ENCODE results near the gene ZNF23.

ZNF23 gene

GRCh38 chr16:71467810-71468209 lies 5.8 kb upstream of the ZNF23 start:
- peak; percentile 48 for DNase-seq (ENCODE audit: low read depth)

GRCh38 chr16:71464231-71464630 lies 2.2 kb upstream of the ZNF23 start:
- DNase-seq (ENCODE audit: low read depth), result no peak

GRCh38 chr16:71460941-71461340 lies 1.1 kb downstream of the ZNF23 start:
- peak; percentile 24 for DNase-seq (ENCODE audit: low read depth)

- peak; percentile 87 for DNase-seq (ENCODE audit: low read depth)
These were observed 1.8 kb downstream of the ZNF23 start for GRCh38 chr16:71460236-71460635.

- no peak for DNase-seq (ENCODE audit: low read depth)
These were observed 2.5 kb downstream of the ZNF23 start for GRCh38 chr16:71459510-71459909.

GRCh38 chr16:71456801-71457200 lies 5.2 kb downstream of the ZNF23 start:
- no peak for DNase-seq (ENCODE audit: low read depth)

- DNase-seq (ENCODE audit: low read depth), result no peak
These were observed 9.0 kb downstream of the ZNF23 start for GRCh38 chr16:71453036-71453435.

GRCh38 chr16:71449020-71449419 lies 13.0 kb downstream of the ZNF23 start:
- no peak for DNase-seq (ENCODE audit: low read depth)

GRCh38 chr16:71448274-71448866 lies 13.7 kb downstream of the ZNF23 start:
- no peak for DNase-seq (ENCODE audit: low read depth)

- DNase-seq (ENCODE audit: low read depth), result no peak
These were observed 18.3 kb downstream of the ZNF23 start for GRCh38 chr16:71443714-71444113.

GRCh38 chr16:71442051-71442440 lies 20.0 kb downstream of the ZNF23 start, which contains the start of gene TLE7:
Gene TLE7, minus strand, starts transcription at chr16:71442054. Its CDS starts 8,730 bp downstream, at chr16:71433324.
- no peak for DNase-seq (ENCODE audit: low read depth)

- DNase-seq (ENCODE audit: low read depth), result no peak
These were observed 20.5 kb downstream of the ZNF23 start for GRCh38 chr16:71441348-71442050.

- peak; percentile 27 for DNase-seq (ENCODE audit: low read depth)
These were observed 21.2 kb downstream of the ZNF23 start for GRCh38 chr16:71440669-71441347.

- no peak for DNase-seq (ENCODE audit: low read depth)
These were observed 22.5 kb downstream of the ZNF23 start for GRCh38 chr16:71439523-71439922.

GRCh38 chr16:71436473-71436872 lies 25.6 kb downstream of the ZNF23 start:
- DNase-seq (ENCODE audit: low read depth), result no peak

- no peak for DNase-seq (ENCODE audit: low read depth)
These were observed 29.1 kb downstream of the ZNF23 start for GRCh38 chr16:71432906-71433305.

- DNase-seq (ENCODE audit: low read depth), result no peak
These were observed 30.1 kb downstream of the ZNF23 start for GRCh38 chr16:71431991-71432390.

GRCh38 chr16:71431176-71431575 lies 30.9 kb downstream of the ZNF23 start:
- DNase-seq (ENCODE audit: low read depth), result no peak

- DNase-seq (ENCODE audit: low read depth), result no peak
These were observed 31.3 kb downstream of the ZNF23 start for GRCh38 chr16:71430744-71431143.

GRCh38 chr16:71429581-71429980 lies 32.5 kb downstream of the ZNF23 start:
- DNase-seq (ENCODE audit: low read depth), result no peak

- DNase-seq (ENCODE audit: low read depth), result peak; percentile 83
These were observed 33.2 kb downstream of the ZNF23 start for GRCh38 chr16:71428883-71429282.

- DNase-seq (ENCODE audit: low read depth), result no peak
These were observed 33.7 kb downstream of the ZNF23 start for GRCh38 chr16:71428385-71428784.

GRCh38 chr16:71426880-71427615 lies 35.0 kb downstream of the ZNF23 start:
- DNase-seq (ENCODE audit: low read depth), result no peak

Data from ELR (cell line).